ENCODE results near the gene TTC1. TPM values are rescaled to one million over a fixed set of nuclear protein-coding genes. Genes with fewer than 3 reads are reported as not detected.

Gene TTC1
- total RNA-seq, 1 donor, result 51.0 TPM

DNA sequence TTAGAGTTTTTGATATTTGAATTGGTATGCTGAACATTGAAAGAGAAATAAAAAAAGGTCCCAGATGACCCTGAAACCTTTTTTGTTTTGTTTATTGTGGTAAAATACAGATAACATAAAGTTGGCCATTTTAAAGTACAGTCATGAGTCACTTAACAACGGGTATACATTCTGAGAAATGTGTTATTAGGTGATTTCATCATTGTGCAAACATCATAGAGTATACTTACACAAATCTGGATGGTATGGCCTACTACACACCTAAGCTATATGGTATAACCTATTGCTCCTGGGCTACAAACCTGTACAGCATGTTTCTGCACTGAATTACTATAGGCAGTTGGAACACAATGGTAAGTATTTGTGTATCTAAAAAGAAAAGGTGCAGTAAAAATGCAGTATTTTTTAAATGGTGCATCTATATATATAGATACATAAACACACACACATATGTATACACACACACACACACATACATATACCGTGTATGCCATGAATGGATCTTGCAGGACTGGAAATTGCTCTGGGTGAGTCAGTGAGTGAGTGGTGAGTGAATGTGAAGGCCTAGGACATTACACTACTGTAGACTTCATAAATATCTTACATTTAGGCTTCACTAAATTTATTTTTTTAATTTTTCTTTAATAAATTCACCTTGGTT lies 31.0 kb downstream of the TTC1 start:
- TF ChIP-seq, protein P1, sequence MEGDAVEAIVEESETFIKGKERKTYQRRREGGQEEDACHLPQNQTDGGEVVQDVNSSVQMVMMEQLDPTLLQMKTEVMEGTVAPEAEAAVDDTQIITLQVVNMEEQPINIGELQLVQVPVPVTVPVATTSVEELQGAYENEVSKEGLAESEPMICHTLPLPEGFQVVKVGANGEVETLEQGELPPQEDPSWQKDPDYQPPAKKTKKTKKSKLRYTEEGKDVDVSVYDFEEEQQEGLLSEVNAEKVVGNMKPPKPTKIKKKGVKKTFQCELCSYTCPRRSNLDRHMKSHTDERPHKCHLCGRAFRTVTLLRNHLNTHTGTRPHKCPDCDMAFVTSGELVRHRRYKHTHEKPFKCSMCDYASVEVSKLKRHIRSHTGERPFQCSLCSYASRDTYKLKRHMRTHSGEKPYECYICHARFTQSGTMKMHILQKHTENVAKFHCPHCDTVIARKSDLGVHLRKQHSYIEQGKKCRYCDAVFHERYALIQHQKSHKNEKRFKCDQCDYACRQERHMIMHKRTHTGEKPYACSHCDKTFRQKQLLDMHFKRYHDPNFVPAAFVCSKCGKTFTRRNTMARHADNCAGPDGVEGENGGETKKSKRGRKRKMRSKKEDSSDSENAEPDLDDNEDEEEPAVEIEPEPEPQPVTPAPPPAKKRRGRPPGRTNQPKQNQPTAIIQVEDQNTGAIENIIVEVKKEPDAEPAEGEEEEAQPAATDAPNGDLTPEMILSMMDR (IDR thresholded peaks at IDR 0.05; ENCODE audit: insufficient read depth, low read depth, low read length), result no peak
- peak; percentile 64 for DNase-seq (ENCODE audit: low read depth)
- H3K4me3 ChIP-seq (ENCODE audit: low read depth, low read length), result no peak overlapping the region

GRCh38 chr5:160040471-160040835 lies 31.5 kb downstream of the TTC1 start:
- TF ChIP-seq, protein P1 (IDR thresholded peaks at IDR 0.05; ENCODE audit: insufficient read depth, low read depth, low read length), result no peak
- H3K4me3 ChIP-seq (ENCODE audit: low read depth, low read length), result no peak overlapping the region

DNA sequence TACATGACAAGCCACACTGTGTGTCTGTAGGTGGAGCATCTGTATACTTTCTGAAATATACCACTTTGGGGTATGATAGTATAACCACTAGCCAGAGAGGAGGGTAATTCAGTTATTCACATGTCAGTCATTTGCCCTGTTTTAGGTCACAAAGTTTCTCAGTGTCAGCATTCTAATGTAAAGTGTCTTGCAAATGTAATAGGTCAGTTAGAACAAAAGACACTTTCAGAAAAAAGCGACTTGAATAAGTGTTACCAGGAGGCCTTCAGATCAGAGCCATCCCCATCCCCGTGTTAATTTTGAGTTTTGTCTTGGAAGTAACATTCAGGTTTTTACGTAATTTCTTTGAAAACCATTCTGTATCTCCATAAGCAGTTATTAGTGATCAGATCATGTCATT lies 33.7 kb downstream of the TTC1 start:
- no peak for DNase-seq (ENCODE audit: low read depth)
- no peak overlapping the region for H3K4me3 ChIP-seq (ENCODE audit: low read depth, low read length)
- TF ChIP-seq, protein P1 (IDR thresholded peaks at IDR 0.05; ENCODE audit: insufficient read depth, low read depth, low read length), result no peak

More at GRCh38 chr5:160040471-160040835, 31.5 kb downstream of the TTC1 start:
- no peak for DNase-seq (ENCODE audit: low read depth)

DNA sequence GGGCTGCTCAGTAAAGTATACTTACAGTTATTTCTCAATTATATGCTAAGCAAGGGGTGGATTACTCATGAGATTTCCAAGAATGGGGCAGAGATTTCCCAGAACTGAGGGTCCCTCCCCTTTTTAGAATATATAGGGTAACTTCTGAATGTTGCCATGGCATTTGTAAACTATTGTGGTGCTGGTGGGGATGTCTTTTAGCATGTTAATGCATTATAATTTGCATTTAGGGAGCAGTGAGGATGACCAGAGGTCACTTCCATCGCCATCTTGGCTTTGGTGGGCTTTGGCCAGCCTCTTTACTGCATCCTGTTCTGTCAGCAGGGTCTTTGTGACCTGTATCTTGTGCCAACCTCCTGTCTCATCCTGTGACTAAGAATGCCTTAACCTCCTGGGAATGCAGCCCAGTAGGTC lies 35.5 kb downstream of the TTC1 start:
- H3K4me3 ChIP-seq (ENCODE audit: low read depth, low read length), result no peak overlapping the region
- TF ChIP-seq, protein P1 (IDR thresholded peaks at IDR 0.05; ENCODE audit: insufficient read depth, low read depth, low read length), result no peak
- DNase-seq (ENCODE audit: low read depth), result no peak

GRCh38 chr5:160044967-160045366 lies 36.0 kb downstream of the TTC1 start:
- TF ChIP-seq, protein P1 (IDR thresholded peaks at IDR 0.05; ENCODE audit: insufficient read depth, low read depth, low read length), result no peak
- no peak overlapping the region for H3K4me3 ChIP-seq (ENCODE audit: low read depth, low read length)
- peak; percentile 32 for DNase-seq (ENCODE audit: low read depth)

DNA sequence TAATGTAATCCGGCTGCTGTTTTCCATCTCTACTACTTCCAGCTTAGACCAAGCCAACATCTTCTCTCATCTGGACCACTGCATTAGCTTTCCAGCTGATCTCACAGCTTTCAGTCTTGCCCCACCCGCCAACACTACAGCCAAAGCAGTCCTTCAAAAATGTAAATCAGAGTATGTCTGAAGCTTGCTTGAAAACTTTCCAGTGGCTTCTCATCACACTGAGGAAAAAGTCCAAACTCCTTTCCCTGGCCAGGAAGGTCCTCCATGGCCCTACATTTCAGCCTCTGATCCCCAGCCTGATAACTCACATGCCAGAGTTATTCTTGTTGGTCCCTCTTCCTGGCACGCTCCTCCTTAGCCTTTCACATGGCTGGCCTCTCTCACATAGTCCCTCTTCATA lies 38.5 kb downstream of the TTC1 start:
- no peak overlapping the region for H3K4me3 ChIP-seq (ENCODE audit: low read depth, low read length)
- TF ChIP-seq, protein P1 (IDR thresholded peaks at IDR 0.05; ENCODE audit: insufficient read depth, low read depth, low read length), result no peak
- DNase-seq (ENCODE audit: low read depth), result no peak

DNA sequence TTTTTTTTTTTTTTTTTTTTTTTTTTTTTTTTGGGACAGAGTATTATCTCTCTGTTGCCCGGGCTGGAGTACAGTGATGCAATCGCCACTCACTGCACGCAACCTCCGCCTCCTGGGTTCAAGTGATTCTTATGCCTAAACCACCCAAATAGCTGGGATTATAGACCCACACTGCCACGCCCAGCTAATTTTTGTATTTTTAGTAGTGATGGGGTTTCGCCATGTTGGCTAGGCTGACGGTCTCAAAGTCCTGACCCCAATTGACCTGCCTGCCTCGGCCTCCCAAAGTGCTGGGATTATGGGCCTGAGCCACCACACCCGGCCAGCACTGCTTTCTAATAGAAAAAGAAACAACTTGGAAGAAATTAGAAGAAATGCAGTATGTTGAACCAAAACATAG lies 39.2 kb downstream of the TTC1 start:
- no peak overlapping the region for H3K4me3 ChIP-seq (ENCODE audit: low read depth, low read length)
- DNase-seq (ENCODE audit: low read depth), result peak; percentile 78
- TF ChIP-seq, protein P1 (IDR thresholded peaks at IDR 0.05; ENCODE audit: insufficient read depth, low read depth, low read length), result no peak
